Fibroblast of skin of abdomen (primary cell): ENCODE measurements around the gene TOM1L1.

ENCODE experiments used
- DNase-seq: peaks from one replicate; pipeline ENCODE4 v3.0.0-alpha.2; 2013

The TOM1L1 gene

DNA sequence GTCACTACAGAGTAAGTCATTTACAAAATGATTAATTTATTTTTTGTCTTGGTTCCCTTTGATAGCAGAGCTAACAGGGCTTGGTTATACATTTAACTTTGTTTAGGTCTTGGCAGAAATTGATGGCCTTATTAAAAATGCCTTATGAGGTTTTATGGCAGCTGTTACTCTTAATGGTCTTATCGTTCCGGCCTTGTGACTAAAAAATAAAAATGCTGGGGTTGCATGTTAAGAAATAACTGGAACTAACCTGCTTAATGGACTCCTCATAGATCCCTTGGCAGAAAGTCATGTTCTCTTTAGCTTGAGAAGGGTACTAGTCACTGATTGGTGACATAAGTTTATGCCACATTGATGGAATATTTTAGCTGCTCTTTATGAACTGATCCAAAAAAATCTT lies 49.5 kb downstream of the TOM1L1 start:
- DNase-seq = no peak

DNA sequence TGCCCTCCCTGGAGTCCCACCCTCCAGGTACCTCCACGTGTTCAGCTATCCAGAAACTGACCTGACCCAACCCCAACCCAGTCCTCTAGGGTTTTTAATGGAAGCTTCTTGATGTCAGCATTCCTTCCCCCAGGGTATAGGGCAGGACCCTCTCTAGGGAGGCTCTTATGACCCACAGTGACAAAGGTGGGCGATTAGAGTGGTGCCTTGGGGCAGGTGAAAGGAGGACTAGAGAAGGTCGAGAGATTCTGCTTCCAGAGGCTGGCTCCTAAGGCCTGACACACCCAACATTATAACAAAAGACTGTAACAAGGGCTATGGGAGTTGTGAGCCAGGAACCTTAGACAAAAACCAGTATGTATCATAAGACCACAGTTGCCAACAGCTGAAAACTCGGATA lies 50.6 kb downstream of the TOM1L1 start:
- no peak for DNase-seq

- no peak for DNase-seq
Measured at GRCh38 chr17:54956791-54957190, 56.1 kb downstream of the TOM1L1 start.

DNA sequence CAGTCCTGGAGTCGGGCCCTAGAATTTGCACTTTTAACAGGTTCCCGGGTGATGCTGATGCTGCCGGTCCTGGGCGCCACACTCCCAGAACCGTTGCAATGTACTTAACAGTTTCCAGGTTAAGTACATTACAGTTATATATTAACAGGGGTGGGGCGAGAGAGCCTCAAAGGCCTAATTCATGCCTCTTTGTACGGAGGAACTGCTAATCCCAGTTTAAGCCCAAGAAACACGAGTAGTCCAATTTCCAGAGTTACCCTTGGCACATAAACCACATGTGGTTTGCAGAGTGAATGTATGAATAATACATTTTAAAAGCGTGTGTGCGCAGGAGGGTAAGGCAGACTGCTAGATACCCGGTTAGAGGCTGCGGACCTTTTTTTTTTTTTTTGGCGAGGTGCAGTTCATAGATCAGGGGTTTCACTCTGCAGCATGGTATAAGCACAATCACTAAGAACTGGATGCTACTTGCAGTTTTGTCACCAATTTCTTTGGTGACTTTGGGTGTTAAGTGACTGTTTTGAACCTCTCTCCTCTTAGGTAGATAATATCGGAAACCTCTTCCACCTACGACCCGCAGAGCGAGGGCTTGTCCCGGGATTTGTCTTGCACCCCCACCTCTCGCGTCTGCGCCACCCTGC lies 67.1 kb downstream of the TOM1L1 start:
- DNase-seq = peak; percentile 19

DNA sequence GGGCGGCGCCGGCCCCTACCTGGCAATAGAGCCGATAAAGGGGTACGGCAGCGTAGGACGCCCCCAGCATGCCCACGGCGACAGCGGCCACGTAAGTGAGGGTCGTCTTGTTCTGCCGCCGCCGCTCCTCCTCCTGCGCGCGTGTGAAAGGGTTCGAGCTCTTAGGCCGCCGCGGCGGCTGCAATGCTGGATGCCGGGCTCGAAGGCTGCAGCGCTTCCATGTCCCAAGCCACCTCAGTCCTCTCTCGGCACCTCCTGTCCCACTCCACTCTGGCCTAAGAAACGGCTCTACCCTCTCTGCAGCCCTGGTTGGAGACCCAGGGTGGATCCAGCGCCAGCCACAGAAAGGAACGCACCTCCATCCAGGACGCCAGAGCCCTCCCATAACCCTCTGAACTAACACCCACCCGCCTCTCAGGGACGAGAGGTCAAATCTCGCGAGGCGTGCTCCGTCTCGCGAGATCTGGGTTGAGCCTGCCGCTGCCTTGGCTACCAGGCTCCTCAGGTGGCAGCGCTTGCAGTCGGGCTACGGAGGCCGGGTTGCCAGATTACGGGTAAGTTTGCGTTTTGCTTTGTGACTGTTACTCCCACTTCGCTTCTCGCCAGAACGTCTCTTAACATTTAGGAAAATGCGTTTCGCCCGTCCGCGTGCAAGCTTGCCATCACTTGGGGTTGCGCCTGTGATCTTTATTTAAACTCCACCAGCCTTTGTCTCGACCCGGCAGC lies 67.8 kb downstream of the TOM1L1 start, which contains the start of the genes COX11 and STXBP4:
Gene COX11 (minus strand): TSS at position 393 of the 726 bp plus-strand sequence. CDS start 8 bp downstream, at position 385.
Gene STXBP4 (plus strand): TSS at position 504 of the 726 bp plus-strand sequence. CDS start 17,455 bp downstream, outside the sequence.
- peak; percentile 97 for DNase-seq

DNA sequence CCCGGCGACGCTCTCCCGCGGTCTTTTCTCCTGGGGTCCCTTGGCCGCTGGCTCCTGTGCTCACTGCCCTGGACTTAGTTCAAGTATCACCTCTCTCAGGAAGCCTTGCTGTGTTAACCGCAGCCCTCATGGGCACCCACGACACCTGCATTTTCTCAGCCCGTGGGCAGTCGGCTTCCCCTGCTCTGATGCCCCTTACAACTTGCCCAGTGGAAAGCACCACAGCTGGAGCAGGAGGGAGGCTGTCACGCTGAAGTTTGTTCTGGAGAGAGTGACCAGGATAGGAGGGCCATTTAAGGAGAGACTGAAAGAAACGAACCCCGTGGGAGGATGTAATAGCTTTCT lies 68.3 kb downstream of the TOM1L1 start:
- DNase-seq = peak; percentile 10

DNA sequence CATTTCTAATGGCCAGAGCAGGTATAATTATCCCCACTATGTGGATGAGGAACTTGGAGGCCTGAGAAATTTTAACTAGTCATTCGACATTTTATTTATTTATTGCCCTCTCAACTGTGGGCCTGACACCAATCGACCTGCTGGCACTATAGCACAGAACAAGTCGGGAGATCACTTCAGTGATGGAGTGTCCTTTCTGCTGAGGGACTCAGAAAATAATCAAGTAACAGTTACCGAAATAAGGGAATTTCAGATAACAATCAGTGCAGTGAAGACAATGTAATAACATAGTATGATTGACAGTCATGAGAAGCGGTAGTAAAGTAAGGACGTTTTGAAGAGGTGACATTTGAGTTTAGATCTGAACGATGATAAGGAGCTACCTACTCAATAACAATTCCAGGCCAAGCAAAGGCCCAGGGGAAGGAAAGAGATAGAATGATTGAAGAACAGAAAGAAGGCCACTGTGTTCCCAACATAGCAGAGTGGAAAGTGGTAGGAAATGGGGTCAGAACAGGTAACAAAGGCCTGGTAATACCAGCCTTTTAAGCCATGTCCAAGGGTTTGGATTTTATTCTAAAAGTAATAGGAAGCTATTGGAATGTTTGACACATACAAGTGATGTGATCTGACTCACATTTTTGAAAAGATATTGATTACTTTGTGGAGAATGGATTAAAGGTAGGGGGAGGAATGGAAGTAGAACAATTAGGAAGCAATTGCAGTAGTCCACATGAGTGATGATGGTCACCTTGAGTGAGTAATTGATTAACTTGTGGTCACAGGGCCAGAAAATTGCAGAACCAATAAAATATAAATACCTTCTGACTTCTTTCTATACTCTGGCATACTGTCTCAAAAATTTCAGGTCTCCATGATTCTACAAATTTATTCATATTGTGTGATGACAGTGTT lies 69.3 kb downstream of the TOM1L1 start:
- no peak for DNase-seq

- DNase-seq = no peak
Measured at GRCh38 chr17:54971147-54971546, 70.5 kb downstream of the TOM1L1 start.

DNA sequence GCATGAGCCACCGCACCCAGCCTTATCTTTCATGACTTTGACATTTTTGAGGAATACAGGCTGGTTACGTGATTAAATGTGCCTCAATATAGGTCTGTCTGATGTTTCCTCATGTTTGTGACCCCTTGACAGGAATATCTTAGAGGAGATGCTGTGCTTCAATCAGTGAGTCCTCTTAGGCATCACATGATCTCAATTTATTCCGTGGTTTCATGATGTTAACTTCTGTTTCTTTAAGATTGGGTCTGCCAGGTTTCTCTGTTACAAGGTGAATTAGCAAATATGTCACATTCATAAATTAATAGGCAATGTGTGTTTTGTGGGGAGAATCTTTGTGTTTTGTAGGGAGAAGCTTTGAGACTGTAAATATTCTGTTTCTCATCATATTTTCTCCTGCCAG lies 71.2 kb downstream of the TOM1L1 start:
- no peak for DNase-seq

DNA sequence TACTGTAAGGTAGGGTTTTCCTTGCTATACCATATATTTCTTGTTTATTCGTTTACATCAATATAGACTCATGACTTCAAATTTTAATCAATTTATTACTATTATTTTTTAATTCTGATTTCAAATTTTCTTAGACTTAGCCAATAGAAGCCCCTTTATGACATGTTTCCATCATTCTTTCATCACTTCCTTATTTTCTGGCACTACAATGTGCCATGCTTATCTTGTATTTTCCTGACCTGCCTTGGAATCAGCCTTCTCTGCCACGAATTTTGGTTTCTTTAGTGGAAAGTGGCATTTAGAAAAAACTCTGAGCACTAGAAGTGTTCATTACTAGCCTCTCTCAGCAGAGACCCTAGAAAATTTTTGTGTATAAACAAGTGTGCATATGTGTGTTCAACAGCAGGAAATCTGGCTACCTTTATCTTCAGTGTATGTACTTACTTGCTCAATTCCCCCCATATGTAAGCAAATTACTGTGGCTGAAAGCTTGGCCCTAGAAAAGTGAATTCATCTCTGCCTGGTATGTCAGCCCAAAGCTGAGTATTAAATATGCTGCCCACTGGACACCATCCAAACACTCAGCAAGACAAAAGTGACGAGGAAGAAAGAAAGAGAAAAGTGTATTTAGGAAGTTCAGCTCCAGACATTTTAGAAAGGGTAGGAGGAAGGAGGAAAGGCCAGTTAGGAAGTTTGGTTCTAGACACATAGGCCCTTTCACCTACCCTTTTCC lies 71.9 kb downstream of the TOM1L1 start:
- DNase-seq = no peak

GRCh38 chr17:54974759-54975158 lies 74.1 kb downstream of the TOM1L1 start:
- no peak for DNase-seq

- DNase-seq = no peak
Measured at GRCh38 chr17:54976316-54976715, 75.7 kb downstream of the TOM1L1 start.

- no peak for DNase-seq
Measured at GRCh38 chr17:54977744-54978143, 77.1 kb downstream of the TOM1L1 start.

DNA sequence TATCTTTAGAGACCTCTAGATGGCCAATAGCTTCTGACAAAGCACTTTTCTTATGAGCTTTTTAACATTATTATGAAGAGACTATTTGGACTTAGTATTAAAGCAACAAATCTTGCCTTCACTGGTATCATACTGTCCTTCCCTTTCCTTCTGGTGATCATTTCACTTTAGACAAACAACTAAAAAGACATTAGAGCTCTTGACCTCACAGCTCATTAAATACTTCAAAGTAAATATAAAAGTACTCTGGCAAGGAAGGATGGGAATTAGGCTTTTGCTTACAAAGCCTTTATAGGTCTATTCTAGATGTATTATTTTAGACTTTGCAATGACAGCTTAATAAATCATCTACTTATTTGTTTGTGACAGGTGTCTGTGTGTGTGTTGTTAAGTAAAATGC lies 79.0 kb downstream of the TOM1L1 start:
- DNase-seq = no peak

- DNase-seq = no peak
Measured at GRCh38 chr17:54980375-54980774, 79.7 kb downstream of the TOM1L1 start.

DNA sequence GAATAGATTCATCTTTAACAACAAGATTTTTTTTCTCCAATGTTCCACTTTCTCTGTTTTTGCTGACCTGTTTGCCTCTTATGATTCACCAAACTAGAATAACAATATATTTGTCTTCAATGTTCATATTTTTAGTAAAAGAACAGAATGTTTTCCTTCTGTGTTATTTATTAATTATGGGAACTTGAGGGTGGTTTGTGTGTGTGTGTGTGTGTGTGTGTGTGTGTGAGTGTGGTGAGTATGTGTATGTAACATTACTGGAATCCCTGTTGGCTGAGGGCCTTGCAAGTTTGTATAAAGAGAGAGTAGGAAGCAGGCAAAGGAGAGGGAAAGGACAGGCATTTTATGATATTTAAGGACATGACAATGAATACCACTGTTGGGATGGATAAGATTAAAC lies 81.7 kb downstream of the TOM1L1 start:
- peak; percentile 25 for DNase-seq

GRCh38 chr17:54983260-54983659 lies 82.6 kb downstream of the TOM1L1 start:
- DNase-seq = no peak

DNA sequence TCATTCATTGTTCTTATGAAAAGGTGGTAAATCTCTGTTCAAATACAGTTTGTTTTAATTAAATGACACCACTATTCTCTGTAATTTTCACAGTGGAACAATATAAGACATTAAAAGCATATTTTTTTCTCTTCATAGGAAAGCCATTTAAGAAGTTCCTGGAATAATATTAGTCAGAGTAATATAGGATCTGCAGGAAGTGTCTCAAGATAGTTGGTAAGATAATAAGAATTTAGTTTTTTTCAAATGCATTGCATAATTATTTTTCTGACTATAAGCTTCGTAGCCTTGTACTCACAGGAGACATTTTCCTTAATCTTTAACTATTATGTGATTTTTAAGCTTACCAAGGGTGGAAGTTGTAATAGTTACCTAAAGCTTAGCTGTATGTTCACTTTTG lies 84.8 kb downstream of the TOM1L1 start:
- no peak for DNase-seq

GRCh38 chr17:54990118-54990517 lies 89.5 kb downstream of the TOM1L1 start:
- no peak for DNase-seq

DNA sequence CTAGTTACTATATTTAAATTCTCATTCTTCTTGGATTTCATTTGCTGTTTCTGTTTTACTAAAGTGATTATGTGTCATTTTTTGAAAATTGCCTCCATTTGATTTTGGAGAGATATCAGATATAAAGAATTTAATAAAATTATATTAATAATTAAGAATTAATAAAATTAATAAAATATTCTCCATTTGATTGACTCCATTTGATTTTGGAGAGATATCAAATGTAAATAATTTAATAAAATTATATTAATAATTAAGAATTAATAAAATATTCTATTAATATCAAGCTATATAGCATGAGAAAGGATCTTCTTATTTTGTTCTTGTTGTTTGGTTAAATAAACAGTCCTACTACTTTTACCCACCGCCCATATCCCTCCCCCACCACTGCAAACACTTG lies 90.9 kb downstream of the TOM1L1 start:
- DNase-seq = no peak

- peak; percentile 33 for DNase-seq
Measured at GRCh38 chr17:54992797-54993639, 92.4 kb downstream of the TOM1L1 start.

- no peak for DNase-seq
Measured at GRCh38 chr17:54996441-54996840, 95.8 kb downstream of the TOM1L1 start.
